Neutrophil (primary cell): Measurements from ENCODE around the gene UST.

ENCODE experiments used
- H3K27ac ChIP-seq: fragments of 200-600 bp; sonication (generic); 2 replicates; pipeline ENCODE4 v1.5.1; 2016; ENCODE audit warnings: mild to moderate bottlenecking, moderate library complexity
- H3K27me3 ChIP-seq: fragments of 200-600 bp; sonication (generic); 2 replicates; pipeline ENCODE4 v1.6.0; 2016; ENCODE audit warnings: mild to moderate bottlenecking
- H3K36me3 ChIP-seq: fragments of 200-600 bp; sonication (generic); 2 replicates; pipeline ENCODE4 v1.5.1; 2017
- H3K4me1 ChIP-seq, 2 experiments: fragments of 200-600 bp in 1 of 2; sonication (generic) in 1 of 2; 1 replicate in 1 of 2; 2 replicates in 1 of 2; pipeline versions ENCODE4 v1.5.1 to v1.6.1; 2013 to 2016; ENCODE audit warnings: low read depth in 1 of 2, low read length in 1 of 2, mild to moderate bottlenecking in 1 of 2, moderate library complexity in 1 of 2; ENCODE audit not compliant: control insufficient read depth in 1 of 2, insufficient read depth in 1 of 2
- H3K4me3 ChIP-seq, 2 experiments: fragments of 200-600 bp in 1 of 2; sonication (generic) in 1 of 2; 1 replicate in 1 of 2; 2 replicates in 1 of 2; pipeline ENCODE4 v1.5.1; 2013 to 2016; ENCODE audit warnings: low read depth in 1 of 2, low read length in 1 of 2, mild to moderate bottlenecking in 1 of 2, moderate library complexity in 1 of 2
- H3K9me3 ChIP-seq: fragments of 200-600 bp; sonication (generic); 2 replicates; pipeline ENCODE4 v1.5.1; 2016
- CTCF ChIP-seq: fragments of 200-600 bp; sonication (generic); IDR thresholded peaks from 2 replicates; pipeline ENCODE4 v1.5.1; 2016; ENCODE audit warnings: antibody characterized with exemption

UST gene

GRCh38 chr6:149025061-149025460, 278.2 kb downstream of the UST start:
- Histone ChIP-seq H3K36me3 (no peaks in the 10 kb centered on the region), H3K4me3 (no peak overlapping the region), H3K9me3 (peaks cover 3% of the 10 kb centered on the region), H3K27me3 (no peaks in the 10 kb centered on the region), H3K4me1 (peaks cover 0 to 5% of the 10 kb centered on the region in 2 experiments), H3K27ac (no peak overlapping the region)
- TF ChIP-seq CTCF = no peak

GRCh38 chr6:149026530-149026942, 279.7 kb downstream of the UST start:
- no peak for TF ChIP-seq CTCF
- Histone ChIP-seq H3K4me1 (peaks cover 0 to 5% of the 10 kb centered on the region in 2 experiments), H3K27me3 (no peaks in the 10 kb centered on the region), H3K27ac (no peak overlapping the region), H3K9me3 (peaks cover 3% of the 10 kb centered on the region), H3K36me3 (no peaks in the 10 kb centered on the region), H3K4me3 (no peak overlapping the region)

- peaks cover 3% of the 10 kb centered on the region for H3K9me3 ChIP-seq
- no peaks in the 10 kb centered on the region for H3K36me3 ChIP-seq
- no peak overlapping the region for H3K27ac ChIP-seq
- TF ChIP-seq CTCF = no peak
- no peak overlapping the region for H3K4me3 ChIP-seq
- peaks cover 0 to 5% of the 10 kb centered on the region in 2 experiments for H3K4me1 ChIP-seq
- H3K27me3 ChIP-seq = no peaks in the 10 kb centered on the region
Measured at GRCh38 chr6:149027484-149027883, 280.7 kb downstream of the UST start.

- Histone ChIP-seq H3K9me3 (peaks cover 3% of the 10 kb centered on the region), H3K36me3 (no peaks in the 10 kb centered on the region), H3K27me3 (no peaks in the 10 kb centered on the region), H3K27ac (no peak overlapping the region), H3K4me3 (no peak overlapping the region), H3K4me1 (peaks cover 0 to 5% of the 10 kb centered on the region in 2 experiments)
- peak; percentile 56 for TF ChIP-seq CTCF
Measured at GRCh38 chr6:149028767-149029405, 282.1 kb downstream of the UST start.

GRCh38 chr6:149031201-149031858, 284.5 kb downstream of the UST start:
- no peaks in the 10 kb centered on the region for H3K27me3 ChIP-seq
- H3K9me3 ChIP-seq = peaks cover 3% of the 10 kb centered on the region
- no peak overlapping the region for H3K4me3 ChIP-seq
- TF ChIP-seq CTCF = no peak
- peaks cover 0 to 5% of the 10 kb centered on the region in 2 experiments for H3K4me1 ChIP-seq
- no peak overlapping the region for H3K27ac ChIP-seq
- no peaks in the 10 kb centered on the region for H3K36me3 ChIP-seq
